GM12891 (cell line): Measurements from ENCODE around the gene RUVBL2.

ENCODE experiments used
- POLR2A ChIP-seq: IDR thresholded peaks from 2 replicates; pipeline ENCODE4 v1.6.1; 2011; ENCODE audit warnings: low read depth, low read length, control low read depth
- POLR2AphosphoS5 ChIP-seq: IDR thresholded peaks from 2 replicates; pipeline ENCODE4 v1.6.1; 2011; ENCODE audit warnings: low read depth, low read length, control low read depth
- SPI1 ChIP-seq: IDR thresholded peaks from 2 replicates; pipeline ENCODE4 v1.6.1; 2011; ENCODE audit warnings: low read depth, low read length, control low read depth

GRCh38 chr19:49020931-49021895 lies 27.5 kb downstream of the RUVBL2 start:
- TF ChIP-seq POLR2A (no peak), POLR2AphosphoS5 (no peak), SPI1 (no peak)
